ENCODE data around the gene FRS2.

FRS2 gene

DNA sequence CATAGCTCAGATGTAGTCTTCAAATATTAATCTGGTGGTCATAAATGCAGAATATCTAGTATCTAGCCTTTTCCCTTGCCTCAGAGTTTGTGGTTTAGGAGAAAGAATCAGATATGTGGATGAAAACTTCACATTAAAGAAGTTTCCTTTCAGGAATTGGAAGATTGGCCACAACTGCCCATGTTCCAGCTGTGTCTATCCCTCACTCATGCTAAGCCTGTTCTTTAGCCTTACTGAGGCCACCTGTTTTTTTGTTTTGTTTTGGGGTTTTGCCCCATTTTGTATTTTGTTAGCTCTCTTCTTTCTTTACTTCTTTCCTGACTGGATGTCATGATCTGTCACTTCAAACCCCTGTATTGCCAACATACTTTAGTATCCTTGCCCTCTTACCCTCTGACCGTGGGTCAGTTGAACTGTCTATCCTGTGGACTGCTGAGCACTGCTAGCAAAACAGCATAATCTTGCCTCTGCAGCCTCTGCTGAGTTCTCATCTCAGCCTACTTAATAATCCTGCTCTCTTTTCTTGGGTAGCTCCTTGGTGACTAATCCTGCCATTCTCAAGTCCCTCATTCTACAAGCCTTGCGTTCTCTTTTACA is 93.1 kb downstream of the FRS2 start:
- Histone ChIP-seq H3K4me2 (no peak overlapping the region), H3K9ac (no peak overlapping the region), H3K4me3 (no peak overlapping the region), H3K27me3 (no peaks in the 10 kb centered on the region), H3K36me3 (peaks cover 39% of the 10 kb centered on the region), H3K9me3 (no peaks in the 10 kb centered on the region), H4K20me1 (peaks cover 24% of the 10 kb centered on the region; the same call in 1 of the 2 replicates), H3K4me1 (no peaks in the 10 kb centered on the region), H3K27ac (no peak overlapping the region)
- TF ChIP-seq Cebpa-rat (IDR thresholded peaks at IDR 0.05): no peak

DNA sequence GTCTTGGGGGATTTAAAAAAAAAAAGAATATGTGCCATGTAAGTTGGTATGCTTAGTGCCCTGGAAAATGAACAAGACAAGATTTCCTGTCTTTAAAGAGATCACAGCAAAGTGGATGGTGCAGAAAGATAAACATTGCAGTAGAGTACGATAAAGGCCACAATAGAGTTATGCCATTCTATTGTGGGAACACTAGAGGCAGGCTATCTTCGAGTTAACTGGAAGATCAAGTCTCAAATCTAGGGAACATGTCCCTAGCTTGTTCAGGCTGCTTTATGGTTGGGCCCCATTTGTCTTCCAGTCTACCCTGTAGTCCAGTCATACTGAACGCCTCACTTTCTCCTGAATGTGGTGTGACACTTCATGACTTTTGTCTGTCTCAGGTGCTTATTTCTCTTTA is 96.4 kb downstream of the FRS2 start:
- H3K27ac ChIP-seq: no peak overlapping the region
- H3K9ac ChIP-seq: no peak overlapping the region
- no peaks in the 10 kb centered on the region for H3K4me1 ChIP-seq
- no peak overlapping the region for H3K4me2 ChIP-seq
- TF ChIP-seq Cebpa-rat (IDR thresholded peaks at IDR 0.05): no peak
- no peak overlapping the region for H3K4me3 ChIP-seq
- H3K36me3 ChIP-seq: peaks cover 62% of the 10 kb centered on the region
- no peaks in the 10 kb centered on the region for H3K27me3 ChIP-seq
- H3K9me3 ChIP-seq: no peaks in the 10 kb centered on the region
- 0 out of 2 replicates have a peak, but pooled peaks cover 4% of the 10 kb centered on the region for H4K20me1 ChIP-seq

DNA sequence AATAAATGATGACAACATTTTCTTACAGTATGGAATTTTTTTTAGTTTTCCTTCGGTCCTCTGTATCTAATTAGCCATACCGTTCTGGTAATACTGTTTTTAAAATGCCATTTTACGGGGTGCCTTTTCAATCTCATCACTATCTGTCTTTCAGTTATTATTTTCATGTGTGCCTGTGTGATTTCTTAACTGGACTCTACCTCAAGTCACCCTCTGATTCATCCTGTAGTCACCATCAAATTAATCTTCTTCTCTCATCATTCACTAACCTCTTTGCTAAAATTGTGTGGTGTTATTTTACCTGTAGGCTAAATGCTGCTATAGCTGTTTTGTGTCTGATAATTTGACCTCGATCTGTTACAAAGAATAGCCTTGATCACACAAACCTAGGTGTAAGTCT is 99.0 kb downstream of the FRS2 start:
- Histone ChIP-seq H3K36me3 (peaks cover 64% of the 10 kb centered on the region), H3K27me3 (no peaks in the 10 kb centered on the region), H4K20me1 (0 out of 2 replicates have a peak, but pooled peaks cover 4% of the 10 kb centered on the region), H3K4me1 (no peaks in the 10 kb centered on the region), H3K4me2 (no peak overlapping the region), H3K27ac (no peak overlapping the region), H3K4me3 (no peak overlapping the region), H3K9me3 (no peaks in the 10 kb centered on the region), H3K9ac (no peak overlapping the region)
- no peak for TF ChIP-seq Cebpa-rat (IDR thresholded peaks at IDR 0.05)

DNA sequence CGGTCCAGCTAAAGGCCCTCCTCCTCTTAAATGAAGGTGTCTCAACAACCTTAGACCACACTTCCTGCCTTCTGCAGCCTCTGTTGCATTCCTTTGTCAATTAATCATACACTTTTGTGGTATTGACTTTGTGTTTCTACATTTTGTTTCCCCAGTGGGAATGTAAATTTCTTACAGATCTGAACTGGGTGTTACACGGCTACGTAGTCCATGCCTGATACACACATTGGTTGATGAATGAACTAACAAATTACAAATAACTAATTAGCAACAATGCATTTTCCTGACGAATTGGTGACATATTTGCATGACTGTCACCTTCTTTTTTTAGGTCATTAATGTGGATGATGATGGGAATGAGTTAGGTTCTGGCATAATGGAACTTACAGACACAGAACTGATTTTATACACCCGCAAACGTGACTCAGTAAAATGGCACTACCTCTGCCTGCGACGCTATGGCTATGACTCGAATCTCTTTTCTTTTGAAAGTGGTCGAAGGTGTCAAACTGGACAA is 99.9 kb downstream of the FRS2 start:
- H3K9ac ChIP-seq: no peak overlapping the region
- no peak overlapping the region for H3K4me2 ChIP-seq
- peaks cover 67% of the 10 kb centered on the region for H3K36me3 ChIP-seq
- H3K27me3 ChIP-seq: no peaks in the 10 kb centered on the region
- H3K4me3 ChIP-seq: no peak overlapping the region
- H3K4me1 ChIP-seq: no peaks in the 10 kb centered on the region
- no peak for TF ChIP-seq Cebpa-rat (IDR thresholded peaks at IDR 0.05)
- H3K27ac ChIP-seq: no peak overlapping the region
- no peaks in the 10 kb centered on the region for H3K9me3 ChIP-seq
- H4K20me1 ChIP-seq: 0 out of 2 replicates have a peak, but pooled peaks cover 4% of the 10 kb centered on the region

DNA sequence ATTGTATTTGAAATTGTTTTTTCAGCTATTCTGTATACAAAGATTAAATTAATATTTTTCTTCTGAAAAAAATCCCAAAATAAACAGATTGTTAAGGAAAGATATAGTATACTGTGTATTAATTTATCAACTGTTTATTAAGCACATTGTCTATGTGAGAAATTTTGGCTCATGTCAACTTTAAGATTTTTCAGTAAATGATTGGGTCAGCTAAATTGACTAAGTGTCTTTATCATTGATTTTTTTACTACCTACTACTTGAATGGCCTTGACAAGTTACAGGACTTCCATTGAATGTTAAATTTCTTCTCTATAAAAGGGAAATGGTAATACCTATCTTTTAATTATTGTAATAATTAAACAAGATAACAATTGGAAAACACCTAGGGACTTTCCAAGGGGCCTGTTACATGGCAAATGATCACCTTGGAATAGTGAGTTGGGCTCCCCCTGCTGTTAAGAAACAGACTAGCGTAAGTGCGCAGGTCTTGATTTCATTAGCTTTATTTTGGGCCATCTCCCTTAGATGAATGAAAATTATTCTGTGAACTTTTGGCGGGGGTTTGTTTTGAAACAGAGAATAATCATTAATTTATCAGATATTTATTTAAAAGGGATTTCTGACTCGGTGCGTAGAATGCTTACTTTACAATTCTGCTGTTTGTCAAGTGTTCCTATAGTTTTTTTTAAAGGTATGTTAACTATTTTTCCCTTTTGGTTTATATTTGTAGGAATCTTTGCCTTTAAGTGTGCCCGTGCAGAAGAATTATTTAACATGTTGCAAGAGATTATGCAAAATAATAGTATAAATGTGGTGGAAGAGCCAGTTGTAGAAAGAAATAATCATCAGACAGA is 100.6 kb downstream of the FRS2 start:
- no peaks in the 10 kb centered on the region for H3K9me3 ChIP-seq
- no peaks in the 10 kb centered on the region for H3K27me3 ChIP-seq
- H3K9ac ChIP-seq: no peak overlapping the region
- no peaks in the 10 kb centered on the region for H3K4me1 ChIP-seq
- no peak for TF ChIP-seq Cebpa-rat (IDR thresholded peaks at IDR 0.05)
- H3K4me3 ChIP-seq: no peak overlapping the region
- 0 out of 2 replicates have a peak, but pooled peaks cover 4% of the 10 kb centered on the region for H4K20me1 ChIP-seq
- no peak overlapping the region for H3K4me2 ChIP-seq
- no peak overlapping the region for H3K27ac ChIP-seq
- H3K36me3 ChIP-seq: peaks cover 72% of the 10 kb centered on the region

DNA sequence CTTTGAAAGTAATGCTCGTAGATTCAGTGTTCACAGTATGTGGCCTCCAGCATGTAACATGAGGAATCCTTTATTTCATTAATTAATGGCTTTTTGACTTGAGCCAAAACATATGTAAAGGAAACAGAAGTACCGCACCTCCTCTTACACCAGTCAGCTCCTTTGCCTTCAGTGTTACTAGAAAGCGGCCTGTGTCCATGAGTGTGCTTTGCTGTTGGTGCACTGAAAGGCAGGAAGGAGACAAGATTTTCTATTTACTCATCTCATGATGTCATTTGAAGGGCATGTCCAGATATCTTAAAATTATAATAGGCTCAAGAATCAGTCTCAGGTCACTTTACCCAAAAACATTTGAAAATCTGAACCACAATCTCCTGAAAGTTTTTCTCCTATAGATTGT is 105.2 kb downstream of the FRS2 start:
- Histone ChIP-seq H3K4me2 (no peak overlapping the region), H3K9me3 (no peaks in the 10 kb centered on the region), H3K27me3 (no peaks in the 10 kb centered on the region), H3K9ac (no peak overlapping the region), H4K20me1 (0 out of 2 replicates have a peak, but pooled peaks cover 4% of the 10 kb centered on the region), H3K27ac (no peak overlapping the region), H3K36me3 (peaks cover 45% of the 10 kb centered on the region), H3K4me1 (no peaks in the 10 kb centered on the region), H3K4me3 (no peak overlapping the region)
- no peak for TF ChIP-seq Cebpa-rat (IDR thresholded peaks at IDR 0.05)

DNA sequence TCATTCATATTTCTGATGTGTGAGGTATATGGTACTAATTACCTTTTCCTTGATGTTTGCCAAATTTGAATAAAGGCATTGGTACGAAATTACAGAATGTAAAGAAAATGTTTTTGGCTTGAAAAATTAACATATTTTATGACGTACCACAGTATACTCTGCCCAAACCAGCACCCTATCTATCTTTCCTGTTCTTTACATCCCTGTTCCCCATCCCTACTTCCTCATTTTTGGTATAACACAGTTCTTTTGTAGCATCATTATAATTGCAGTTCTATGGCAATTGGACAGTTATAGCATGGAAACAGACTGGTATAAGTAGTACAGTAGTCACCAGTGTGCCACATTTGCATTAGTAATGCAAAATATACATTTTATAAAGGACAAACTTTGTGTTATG is 108.1 kb downstream of the FRS2 start:
- no peak overlapping the region for H3K27ac ChIP-seq
- H3K27me3 ChIP-seq: no peaks in the 10 kb centered on the region
- peaks cover 25% of the 10 kb centered on the region for H3K36me3 ChIP-seq
- no peaks in the 10 kb centered on the region for H4K20me1 ChIP-seq
- no peaks in the 10 kb centered on the region for H3K9me3 ChIP-seq
- no peak overlapping the region for H3K9ac ChIP-seq
- no peaks in the 10 kb centered on the region for H3K4me1 ChIP-seq
- H3K4me2 ChIP-seq: no peak overlapping the region
- H3K4me3 ChIP-seq: no peak overlapping the region
- no peak for TF ChIP-seq Cebpa-rat (IDR thresholded peaks at IDR 0.05)

DNA sequence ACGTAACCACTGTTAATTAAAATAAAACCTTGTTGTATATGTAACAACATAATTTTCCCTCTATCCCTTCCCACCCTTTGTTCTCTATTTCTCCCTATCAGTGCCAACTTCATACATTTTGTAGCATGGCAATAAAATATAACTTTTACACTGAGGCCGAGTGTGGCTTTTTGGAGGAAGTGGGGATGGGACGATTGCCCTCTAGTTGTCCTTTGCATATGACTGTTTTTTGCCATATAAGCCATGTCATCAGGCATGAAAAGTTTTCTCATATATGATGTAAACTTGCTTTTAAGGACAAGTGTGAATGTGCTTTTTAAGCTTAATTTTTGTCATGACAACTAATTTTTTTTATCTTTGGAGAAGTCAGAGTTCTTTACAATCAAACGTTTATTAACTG is 108.8 kb downstream of the FRS2 start:
- H3K4me2 ChIP-seq: no peak overlapping the region
- no peak overlapping the region for H3K27ac ChIP-seq
- H3K9me3 ChIP-seq: no peaks in the 10 kb centered on the region
- no peaks in the 10 kb centered on the region for H4K20me1 ChIP-seq
- H3K9ac ChIP-seq: no peak overlapping the region
- no peaks in the 10 kb centered on the region for H3K27me3 ChIP-seq
- H3K4me3 ChIP-seq: no peak overlapping the region
- no peaks in the 10 kb centered on the region for H3K4me1 ChIP-seq
- no peak for TF ChIP-seq Cebpa-rat (IDR thresholded peaks at IDR 0.05)
- peaks cover 17% of the 10 kb centered on the region for H3K36me3 ChIP-seq

DNA sequence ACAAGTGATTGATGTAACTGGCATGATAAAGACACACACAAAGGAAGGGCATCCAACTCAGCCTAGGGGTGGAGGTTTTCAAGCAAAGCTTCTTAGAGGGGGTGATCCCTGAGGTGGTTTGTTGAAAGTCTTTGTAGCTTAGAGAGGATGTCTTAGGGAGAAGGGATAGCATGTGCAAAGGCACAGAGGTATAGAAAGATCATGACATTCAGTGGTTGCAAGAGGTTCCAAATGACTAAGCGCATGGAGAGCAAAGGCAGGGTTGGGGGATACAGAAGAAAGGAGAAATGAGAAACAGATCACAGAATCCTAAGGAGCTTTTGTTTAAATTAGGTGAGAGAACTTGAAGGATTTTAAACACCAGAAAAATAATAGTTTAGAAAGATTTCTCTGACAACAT is 109.9 kb downstream of the FRS2 start:
- Histone ChIP-seq H3K9ac (no peak overlapping the region), H3K4me3 (no peak overlapping the region), H4K20me1 (no peaks in the 10 kb centered on the region), H3K4me2 (no peak overlapping the region), H3K27me3 (no peaks in the 10 kb centered on the region), H3K4me1 (no peaks in the 10 kb centered on the region), H3K36me3 (peaks cover 7% of the 10 kb centered on the region), H3K9me3 (no peaks in the 10 kb centered on the region), H3K27ac (no peak overlapping the region)
- TF ChIP-seq Cebpa-rat (IDR thresholded peaks at IDR 0.05): no peak

DNA sequence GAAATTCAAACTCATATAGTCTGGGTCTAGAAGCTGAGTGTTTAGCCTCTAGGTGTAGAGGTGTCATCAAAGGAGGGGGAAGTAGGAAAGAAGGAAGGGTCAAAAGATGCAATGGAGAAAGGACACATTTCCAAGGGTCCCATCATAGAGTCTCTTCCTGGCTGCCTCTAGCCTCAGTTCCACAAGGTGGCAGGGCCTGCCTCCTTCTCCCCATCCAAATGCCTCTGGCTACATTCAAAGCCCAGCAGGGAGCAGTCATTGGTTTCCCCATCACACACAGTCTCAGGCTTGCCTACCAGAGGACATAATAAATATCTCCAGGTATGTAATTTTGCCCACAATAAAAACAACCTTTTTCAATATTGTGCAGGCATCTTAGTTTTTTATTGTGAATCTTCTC is 113.0 kb downstream of the FRS2 start:
- Histone ChIP-seq H4K20me1 (peaks cover 27% of the 10 kb centered on the region), H3K9ac (no peak overlapping the region), H3K27me3 (no peaks in the 10 kb centered on the region), H3K4me3 (no peak overlapping the region), H3K4me1 (peaks cover 14% of the 10 kb centered on the region), H3K27ac (no peak overlapping the region), H3K4me2 (no peak overlapping the region), H3K36me3 (peaks cover 21% of the 10 kb centered on the region), H3K9me3 (no peaks in the 10 kb centered on the region)
- no peak for TF ChIP-seq Cebpa-rat (IDR thresholded peaks at IDR 0.05)

All from BLaER1 (cell line).